Measurements from ENCODE around the gene CLMN. TPM values are rescaled to one million over a fixed set of nuclear protein-coding genes. Genes with fewer than 3 reads are reported as not detected.

The CLMN gene
- total RNA-seq, 2 experiments from 2014 or later, result 0.75 to 1.5 TPM

DNA sequence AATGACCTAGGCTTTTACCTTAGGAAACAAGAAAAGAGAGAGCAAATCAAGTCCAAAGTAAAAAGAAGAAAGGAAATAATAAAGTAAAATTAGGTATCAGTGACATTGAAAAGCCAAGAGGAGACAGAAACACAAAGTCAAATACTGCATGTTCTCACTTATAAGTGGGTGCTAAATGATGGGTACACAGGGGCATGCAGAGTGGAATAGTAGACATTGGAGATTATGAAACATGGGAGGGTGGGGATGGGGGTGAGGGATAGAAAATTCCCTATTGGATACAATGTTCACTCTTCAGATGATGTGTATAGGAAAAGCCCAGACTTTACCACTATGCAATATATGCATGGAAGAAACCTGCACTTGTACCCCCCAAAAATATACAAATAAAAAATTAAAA is 35.1 kb upstream of the CLMN start:
- no peak overlapping the region for H3K4me3 Mint-ChIP-seq
- ATAC-seq (no peak), DNase-seq (no peak)
- H3K27ac Mint-ChIP-seq, result no peak overlapping the region
- POLR2A ChIA-PET, result no interaction called here
- peaks cover 13% of the 10 kb centered on the region for H3K27me3 Mint-ChIP-seq
- H3K36me3 Mint-ChIP-seq (ENCODE audit: low read depth), result no peaks in the 10 kb centered on the region
- peaks cover 3% of the 10 kb centered on the region for H3K9me3 Mint-ChIP-seq (ENCODE audit: low read depth)
- intact Hi-C loops (cut with DNase I, micrococcal nuclease), result no loop called here
- no peaks in the 10 kb centered on the region for H3K4me1 Mint-ChIP-seq
- CTCF ChIA-PET, result no interaction called here

DNA sequence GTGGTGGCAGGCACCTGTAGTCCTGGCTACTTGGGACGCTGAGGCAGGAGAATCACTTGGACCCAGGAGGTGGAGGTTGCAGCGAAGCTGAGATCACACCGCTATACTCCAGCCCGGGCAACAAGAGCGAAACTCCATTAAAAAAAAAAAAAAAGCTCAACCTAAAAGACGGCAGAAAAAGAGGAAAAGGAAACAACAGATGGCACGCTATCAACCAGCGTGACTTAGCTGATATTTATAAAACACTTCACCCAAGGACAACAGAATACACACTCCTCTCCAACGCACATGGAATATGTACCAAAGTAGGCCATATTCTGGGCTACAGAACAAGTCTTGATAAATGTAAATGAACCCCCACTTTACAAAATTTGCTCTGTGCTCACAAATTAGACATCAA is 34.0 kb upstream of the CLMN start:
- Mint-ChIP-seq H3K27ac (no peak overlapping the region), H3K36me3 (ENCODE audit: low read depth) (no peaks in the 10 kb centered on the region), H3K4me1 (no peaks in the 10 kb centered on the region), H3K27me3 (peaks cover 13% of the 10 kb centered on the region), H3K9me3 (ENCODE audit: low read depth) (peaks cover 3% of the 10 kb centered on the region), H3K4me3 (no peak overlapping the region)
- CTCF ChIA-PET, result no interaction called here
- POLR2A ChIA-PET, result no interaction called here
- intact Hi-C loops (cut with DNase I, micrococcal nuclease), result no loop called here
- ATAC-seq (no peak), DNase-seq (no peak)

DNA sequence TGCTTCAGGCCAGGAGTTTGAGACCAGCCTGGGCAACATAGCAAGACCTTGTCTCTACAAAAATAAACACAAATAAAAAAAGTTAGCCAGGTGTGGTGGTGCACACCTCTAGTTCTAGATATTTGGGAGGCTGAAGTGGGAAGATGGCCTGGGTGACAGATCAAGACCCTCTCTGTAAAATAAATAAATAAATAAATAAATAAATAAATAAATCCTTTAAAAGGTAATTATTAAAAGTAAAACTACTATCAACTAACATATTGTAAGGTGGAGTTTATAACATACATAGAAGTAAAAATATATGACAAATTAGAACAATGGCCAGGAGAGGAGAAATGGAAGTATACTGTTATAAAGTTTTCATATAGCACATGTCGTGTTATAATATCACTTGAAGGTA is 33.3 kb upstream of the CLMN start:
- H3K4me1 Mint-ChIP-seq, result no peaks in the 10 kb centered on the region
- peaks cover 16% of the 10 kb centered on the region for H3K27me3 Mint-ChIP-seq
- no peak overlapping the region for H3K27ac Mint-ChIP-seq
- no peak overlapping the region for H3K4me3 Mint-ChIP-seq
- DNase-seq (no peak), ATAC-seq (no peak)
- peaks cover 3% of the 10 kb centered on the region for H3K9me3 Mint-ChIP-seq (ENCODE audit: low read depth)
- CTCF ChIA-PET, result interaction anchor here (0.8 to 1.0 kb wide), 2 partner anchors 8 to 157 kb away, joined by 3 to 4 read pairs; no protein-coding TSS in a partner anchor
- intact Hi-C loops (cut with DNase I, micrococcal nuclease), result no loop called here
- POLR2A ChIA-PET, result no interaction called here
- H3K36me3 Mint-ChIP-seq (ENCODE audit: low read depth), result no peaks in the 10 kb centered on the region

DNA sequence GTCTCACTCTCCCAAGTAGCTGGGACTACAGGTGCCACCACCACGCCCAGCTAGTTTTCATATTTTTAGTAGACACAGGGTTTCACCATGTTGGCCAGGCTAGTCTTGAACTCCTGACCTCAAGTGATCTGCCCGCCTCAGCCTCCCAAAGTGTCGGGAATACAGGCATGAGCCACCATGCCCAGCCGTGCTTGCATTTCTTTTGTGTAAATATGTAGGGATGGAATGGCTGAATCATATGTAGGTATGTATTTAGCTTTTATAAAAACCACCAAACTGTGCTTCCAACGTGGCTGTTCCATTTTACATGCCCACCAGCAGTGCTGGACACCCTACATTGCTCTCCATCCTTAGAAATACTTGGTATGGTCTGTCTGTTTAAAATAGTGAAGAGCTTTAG is 32.8 kb upstream of the CLMN start:
- H3K27ac Mint-ChIP-seq, result no peak overlapping the region
- ATAC-seq, result no peak
- no peak overlapping the region for H3K4me3 Mint-ChIP-seq
- POLR2A ChIA-PET, result no interaction called here
- no peak for DNase-seq
- H3K27me3 Mint-ChIP-seq, result peaks cover 18% of the 10 kb centered on the region
- H3K4me1 Mint-ChIP-seq, result no peaks in the 10 kb centered on the region
- intact Hi-C loops (cut with DNase I, micrococcal nuclease), result no loop called here
- H3K9me3 Mint-ChIP-seq (ENCODE audit: low read depth), result peaks cover 3% of the 10 kb centered on the region
- CTCF ChIA-PET, result interaction anchor here (0.6 to 1.0 kb wide), 3 partner anchors 9 to 266 kb away, joined by 3 to 4 read pairs (median 3); no protein-coding TSS in a partner anchor
- no peaks in the 10 kb centered on the region for H3K36me3 Mint-ChIP-seq (ENCODE audit: low read depth)

DNA sequence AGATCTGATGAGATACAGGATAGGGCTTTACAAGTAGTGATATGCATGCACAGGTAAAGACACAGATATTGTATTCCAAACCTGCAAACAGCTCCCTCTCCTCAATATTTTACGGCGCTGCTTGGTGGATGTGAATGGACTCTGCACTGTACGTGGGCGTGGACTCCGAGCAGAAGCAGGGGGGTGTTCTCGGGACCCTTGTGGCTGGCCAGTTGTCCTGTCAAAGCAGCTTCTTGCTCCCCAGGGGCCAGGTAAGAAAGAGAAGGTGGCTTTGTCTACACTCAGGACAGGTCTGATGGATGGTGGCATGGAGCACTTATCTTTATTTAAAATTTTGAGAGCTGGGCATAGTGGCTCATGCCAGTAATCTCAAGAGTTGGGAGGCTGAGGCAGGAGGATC is 29.5 kb upstream of the CLMN start:
- Mint-ChIP-seq H3K4me3 (no peak overlapping the region), H3K9me3 (ENCODE audit: low read depth) (peaks cover 3% of the 10 kb centered on the region), H3K36me3 (ENCODE audit: low read depth) (no peaks in the 10 kb centered on the region), H3K4me1 (no peaks in the 10 kb centered on the region), H3K27me3 (peaks cover 18% of the 10 kb centered on the region), H3K27ac (no peak overlapping the region)
- CTCF ChIA-PET, result no interaction called here
- DNase-seq (no peak), ATAC-seq (no peak)
- POLR2A ChIA-PET, result no interaction called here
- intact Hi-C loops (cut with DNase I, micrococcal nuclease), result loop anchor here in 1 of 2 experiments (1.0 kb wide), 1 partner anchor 32 kb away; no protein-coding TSS in a partner anchor

DNA sequence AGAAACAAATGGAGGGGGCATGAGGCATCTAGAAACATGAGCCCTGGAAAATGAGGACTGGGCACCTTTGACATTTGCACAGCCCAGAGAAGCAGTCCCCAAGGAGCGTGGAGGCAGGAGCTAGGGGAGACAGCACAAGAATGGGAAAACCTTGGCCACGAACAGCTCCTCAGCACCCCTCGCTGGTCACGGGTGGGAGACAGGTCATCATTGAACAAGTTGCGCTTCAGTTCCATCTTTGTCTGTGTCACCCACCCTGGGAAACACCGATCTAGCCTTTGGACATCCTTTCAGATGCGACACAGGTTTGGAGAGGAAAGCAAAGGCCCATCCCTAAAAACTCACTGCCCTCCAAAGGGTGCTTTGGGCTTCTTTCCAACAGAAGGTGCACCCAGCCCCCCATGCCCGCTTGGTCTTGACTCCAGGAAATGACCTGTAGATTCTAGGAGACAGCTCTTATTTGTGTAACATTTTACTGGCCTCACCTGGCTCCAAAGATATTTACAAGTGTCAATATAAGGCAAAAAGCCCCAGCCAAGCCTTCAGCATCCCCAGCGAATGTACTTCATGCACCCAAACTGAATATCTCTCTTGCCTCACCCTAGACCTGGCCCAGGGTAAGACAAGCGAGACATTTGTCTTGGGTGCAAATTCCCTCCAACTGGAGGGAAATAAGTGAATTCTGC is 28.8 kb upstream of the CLMN start:
- no peaks in the 10 kb centered on the region for H3K36me3 Mint-ChIP-seq (ENCODE audit: low read depth)
- peaks cover 16% of the 10 kb centered on the region for H3K27me3 Mint-ChIP-seq
- intact Hi-C loops (cut with DNase I, micrococcal nuclease), result loop anchor here in 1 of 2 experiments (1.0 kb wide), 1 partner anchor 31 kb away; no protein-coding TSS in a partner anchor
- ATAC-seq (no peak), DNase-seq (no peak)
- POLR2A ChIA-PET, result no interaction called here
- H3K4me3 Mint-ChIP-seq, result no peak overlapping the region
- no peak overlapping the region for H3K27ac Mint-ChIP-seq
- H3K9me3 Mint-ChIP-seq (ENCODE audit: low read depth), result no peaks in the 10 kb centered on the region
- CTCF ChIA-PET, result interaction anchor here (0.5 kb wide), 1 partner anchor 247 kb away, joined by 3 read pairs; no protein-coding TSS in a partner anchor
- H3K4me1 Mint-ChIP-seq, result no peaks in the 10 kb centered on the region

DNA sequence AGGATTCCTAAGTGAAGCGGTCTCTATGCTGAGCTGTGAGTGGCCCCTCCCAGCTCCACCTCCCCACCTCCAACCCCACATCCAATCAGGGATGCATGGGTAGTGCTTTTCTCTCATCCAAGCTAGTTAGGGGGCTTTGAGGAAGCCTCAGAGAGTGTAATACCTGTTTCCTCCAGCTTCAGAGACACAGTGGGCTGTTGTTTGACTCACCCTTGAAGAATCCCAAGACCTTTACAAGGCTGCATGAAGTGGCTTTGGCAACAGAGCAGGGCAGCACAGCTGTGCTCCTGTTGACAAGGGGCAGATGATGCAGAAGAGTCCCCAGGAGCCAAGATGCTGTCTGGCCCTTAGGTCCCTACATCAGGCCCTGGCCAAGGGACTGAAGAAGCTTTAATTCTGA is 27.1 kb upstream of the CLMN start:
- H3K36me3 Mint-ChIP-seq (ENCODE audit: low read depth), result no peaks in the 10 kb centered on the region
- ChIA-PET CTCF (no interaction called here), POLR2A (no interaction called here)
- intact Hi-C loops (cut with DNase I, micrococcal nuclease), result no loop called here
- H3K27ac Mint-ChIP-seq, result no peak overlapping the region
- no peaks in the 10 kb centered on the region for H3K4me1 Mint-ChIP-seq
- H3K4me3 Mint-ChIP-seq, result no peak overlapping the region
- DNase-seq, result no peak
- peaks cover 13% of the 10 kb centered on the region for H3K27me3 Mint-ChIP-seq
- ATAC-seq, result no peak
- H3K9me3 Mint-ChIP-seq (ENCODE audit: low read depth), result no peaks in the 10 kb centered on the region

DNA sequence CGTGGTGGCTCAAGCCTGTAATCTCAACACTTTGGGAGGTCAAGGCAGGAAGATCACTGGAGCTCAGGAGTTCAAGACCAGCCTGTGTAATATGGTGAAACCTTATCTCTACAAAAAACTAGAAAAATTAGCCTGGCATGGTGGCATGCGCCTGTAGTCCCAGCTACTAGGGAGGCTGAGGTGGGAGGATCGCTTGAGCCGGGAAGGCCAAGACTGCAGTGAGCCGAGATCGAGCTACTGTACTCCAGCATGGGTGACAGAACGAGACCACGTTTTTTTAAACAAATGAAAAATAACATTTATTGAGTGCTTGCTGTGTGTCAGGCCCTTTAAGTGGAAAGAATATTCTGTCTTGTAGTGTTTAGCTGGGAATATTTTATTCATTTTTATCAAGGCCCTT is 26.6 kb upstream of the CLMN start:
- Mint-ChIP-seq H3K4me3 (no peak overlapping the region), H3K36me3 (ENCODE audit: low read depth) (no peaks in the 10 kb centered on the region), H3K4me1 (no peaks in the 10 kb centered on the region), H3K27me3 (peaks cover 14% of the 10 kb centered on the region), H3K9me3 (ENCODE audit: low read depth) (no peaks in the 10 kb centered on the region), H3K27ac (no peak overlapping the region)
- POLR2A ChIA-PET, result no interaction called here
- DNase-seq (no peak), ATAC-seq (no peak)
- intact Hi-C loops (cut with DNase I, micrococcal nuclease), result no loop called here
- CTCF ChIA-PET, result no interaction called here

DNA sequence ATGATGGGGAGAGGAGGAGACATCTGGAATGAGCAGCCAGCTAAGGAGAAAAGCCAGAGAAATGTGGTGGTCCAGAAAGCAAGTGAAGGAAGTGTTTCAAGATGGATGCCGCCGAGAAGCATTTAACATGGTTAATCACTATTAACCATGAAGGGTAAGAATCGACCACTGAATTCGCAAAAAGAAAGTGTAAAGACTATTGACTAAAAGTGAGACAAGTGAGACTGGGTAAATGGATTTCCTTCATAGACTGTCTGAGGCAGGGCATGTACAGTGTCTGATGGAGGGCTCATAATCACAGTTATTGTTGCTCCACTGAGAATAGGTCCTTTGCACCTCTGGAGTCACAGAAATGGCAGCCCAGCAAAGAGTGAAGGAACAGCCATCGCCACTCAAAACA is 25.3 kb upstream of the CLMN start:
- POLR2A ChIA-PET, result no interaction called here
- H3K27ac Mint-ChIP-seq, result no peak overlapping the region
- intact Hi-C loops (cut with DNase I, micrococcal nuclease), result no loop called here
- CTCF ChIA-PET, result interaction anchor here (0.7 kb wide), 1 partner anchor 199 kb away, joined by 4 read pairs; no protein-coding TSS in a partner anchor
- H3K27me3 Mint-ChIP-seq, result peaks cover 17% of the 10 kb centered on the region
- no peak overlapping the region for H3K4me3 Mint-ChIP-seq
- no peaks in the 10 kb centered on the region for H3K4me1 Mint-ChIP-seq
- H3K9me3 Mint-ChIP-seq (ENCODE audit: low read depth), result no peaks in the 10 kb centered on the region
- ATAC-seq (no peak), DNase-seq (no peak)
- H3K36me3 Mint-ChIP-seq (ENCODE audit: low read depth), result no peaks in the 10 kb centered on the region

DNA sequence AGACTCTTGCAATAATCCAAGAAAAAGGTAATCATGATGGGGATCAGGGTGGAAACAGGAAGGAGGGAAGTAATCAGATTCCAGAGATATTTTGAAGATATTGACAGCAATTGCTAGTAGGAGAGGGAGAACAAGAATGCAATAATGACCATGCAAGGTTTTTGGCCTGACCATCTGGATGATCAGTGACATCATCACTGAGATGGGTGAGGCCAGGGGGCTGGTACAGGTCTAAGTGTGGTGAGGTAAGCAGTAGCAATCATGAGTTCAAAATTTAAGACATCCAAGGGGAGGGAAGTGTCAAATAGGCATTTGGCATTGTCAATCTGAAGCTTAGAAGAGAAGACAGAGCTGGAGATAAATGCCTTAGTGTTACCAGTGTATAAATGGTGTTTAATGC is 24.8 kb upstream of the CLMN start:
- DNase-seq (no peak), ATAC-seq (no peak)
- Mint-ChIP-seq H3K27ac (no peak overlapping the region), H3K27me3 (peaks cover 17% of the 10 kb centered on the region), H3K9me3 (ENCODE audit: low read depth) (no peaks in the 10 kb centered on the region), H3K4me3 (no peak overlapping the region), H3K4me1 (no peaks in the 10 kb centered on the region), H3K36me3 (ENCODE audit: low read depth) (no peaks in the 10 kb centered on the region)
- CTCF ChIA-PET, result interaction anchor here (0.7 kb wide), 1 partner anchor 199 kb away, joined by 4 read pairs; no protein-coding TSS in a partner anchor
- intact Hi-C loops (cut with DNase I, micrococcal nuclease), result no loop called here
- POLR2A ChIA-PET, result no interaction called here

DNA sequence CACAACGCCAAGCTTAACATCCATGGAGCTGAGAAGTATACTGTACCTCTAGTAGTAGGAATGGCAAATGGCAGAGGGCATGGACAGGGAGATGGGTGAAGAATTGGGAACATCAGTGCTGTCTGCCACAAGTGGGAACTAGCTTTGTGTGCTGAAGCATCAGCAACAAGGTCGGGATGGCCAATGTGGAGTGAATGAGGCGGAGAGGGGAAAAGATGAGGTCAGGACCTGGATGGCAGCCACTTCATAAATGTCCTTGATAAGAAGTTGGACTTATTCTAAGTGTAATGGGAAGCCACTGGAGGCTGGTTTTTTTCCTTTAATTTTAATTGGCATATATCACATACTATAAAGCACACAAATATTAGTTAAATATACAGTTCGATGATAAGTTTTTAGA is 21.9 kb upstream of the CLMN start:
- H3K4me1 Mint-ChIP-seq, result no peaks in the 10 kb centered on the region
- CTCF ChIA-PET, result no interaction called here

DNA sequence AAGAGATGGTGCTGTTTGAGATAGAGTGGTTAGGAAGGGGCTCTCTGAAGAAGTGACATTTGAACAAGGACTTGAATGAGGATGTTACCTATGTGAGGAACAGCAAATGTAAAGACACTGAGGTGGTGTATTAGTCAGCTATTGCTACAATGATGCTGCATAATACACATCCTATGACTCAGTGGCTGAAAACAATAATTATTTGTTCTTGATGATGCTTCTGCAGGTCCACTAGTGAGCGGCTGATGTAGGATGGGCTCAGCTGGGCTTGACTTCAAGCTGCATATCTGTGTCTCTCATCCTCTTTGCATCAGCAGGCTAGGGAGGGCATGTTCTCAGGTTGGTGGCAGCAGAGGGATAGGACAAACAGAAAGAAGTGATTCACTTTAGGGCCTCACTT is 21.4 kb upstream of the CLMN start:
- Mint-ChIP-seq H3K36me3 (ENCODE audit: low read depth) (no peaks in the 10 kb centered on the region), H3K9me3 (ENCODE audit: low read depth) (no peaks in the 10 kb centered on the region), H3K27ac (no peak overlapping the region), H3K4me1 (no peaks in the 10 kb centered on the region), H3K27me3 (peaks cover 16% of the 10 kb centered on the region), H3K4me3 (no peak overlapping the region)
- DNase-seq (no peak), ATAC-seq (no peak)
- intact Hi-C loops (cut with DNase I, micrococcal nuclease), result no loop called here
- ChIA-PET CTCF (no interaction called here), POLR2A (no interaction called here)

More for the DNA sequence above, 21.9 kb upstream of the CLMN start:
- no peak for DNase-seq
- Mint-ChIP-seq H3K27me3 (peaks cover 16% of the 10 kb centered on the region), H3K27ac (no peak overlapping the region), H3K9me3 (ENCODE audit: low read depth) (no peaks in the 10 kb centered on the region), H3K4me3 (no peak overlapping the region), H3K36me3 (ENCODE audit: low read depth) (no peaks in the 10 kb centered on the region)
- POLR2A ChIA-PET, result no interaction called here
- ATAC-seq, result no peak
- intact Hi-C loops (cut with DNase I, micrococcal nuclease), result no loop called here

All from activated CD4-positive, alpha-beta T cell treated with anti-CD3 and anti-CD28 coated beads for 36 hours (primary cell).